HG02884 (cell line): ENCODE measurements around the gene RNF126.
"Not testable (repeated sequence)": the region's sequence is repeated elsewhere in the genome, so short reads cannot be mapped to it uniquely, and the experiment has no call there.

ENCODE experiments used
- ATAC-seq: cut with Tn5 transposase; IDR thresholded peaks from one replicate; pipeline ENCODE4 v1.9.1; 2021; ENCODE audit warnings: mild to moderate bottlenecking, moderate library complexity; ENCODE audit not compliant: unreplicated experiment

Gene RNF126

DNA sequence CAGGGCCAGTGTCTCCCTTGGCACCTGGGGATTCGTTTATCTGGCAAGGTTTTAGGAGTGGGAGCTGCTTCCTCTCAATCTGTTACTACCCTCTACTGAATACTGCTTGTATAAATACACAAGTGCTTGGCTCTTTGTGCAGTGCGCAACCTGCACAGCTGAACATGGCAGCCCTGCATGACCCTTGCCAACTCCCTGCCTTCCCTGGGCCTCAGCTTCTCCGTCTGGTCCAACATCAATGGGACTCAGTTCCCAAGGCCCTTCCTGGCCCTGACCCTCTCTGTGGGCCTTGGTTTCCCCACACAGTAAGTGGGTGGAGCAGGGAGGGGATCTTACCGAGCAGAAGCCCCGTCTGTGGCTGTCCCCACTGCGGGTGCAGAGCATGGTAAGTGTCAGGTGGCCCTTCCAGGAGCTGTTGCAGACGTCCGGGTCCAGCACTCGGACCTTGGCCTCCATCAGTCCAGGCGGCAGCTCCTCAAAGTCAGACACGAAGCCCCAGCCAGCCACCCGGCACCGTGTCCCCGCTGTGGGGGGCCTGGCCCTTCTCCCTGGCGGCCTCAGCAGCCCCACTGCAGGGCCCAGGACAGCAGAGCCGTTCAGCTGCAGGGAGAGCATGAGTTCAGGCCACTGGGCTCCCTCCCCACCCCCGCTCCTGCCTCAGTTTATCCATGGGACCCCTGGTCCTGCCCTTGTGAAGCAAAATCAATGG, 23.7 kb upstream of the RNF126 start:
- no peak for ATAC-seq

- no peak for ATAC-seq
These were observed 22.5 kb upstream of the RNF126 start for GRCh38 chr19:685454-685931.

DNA sequence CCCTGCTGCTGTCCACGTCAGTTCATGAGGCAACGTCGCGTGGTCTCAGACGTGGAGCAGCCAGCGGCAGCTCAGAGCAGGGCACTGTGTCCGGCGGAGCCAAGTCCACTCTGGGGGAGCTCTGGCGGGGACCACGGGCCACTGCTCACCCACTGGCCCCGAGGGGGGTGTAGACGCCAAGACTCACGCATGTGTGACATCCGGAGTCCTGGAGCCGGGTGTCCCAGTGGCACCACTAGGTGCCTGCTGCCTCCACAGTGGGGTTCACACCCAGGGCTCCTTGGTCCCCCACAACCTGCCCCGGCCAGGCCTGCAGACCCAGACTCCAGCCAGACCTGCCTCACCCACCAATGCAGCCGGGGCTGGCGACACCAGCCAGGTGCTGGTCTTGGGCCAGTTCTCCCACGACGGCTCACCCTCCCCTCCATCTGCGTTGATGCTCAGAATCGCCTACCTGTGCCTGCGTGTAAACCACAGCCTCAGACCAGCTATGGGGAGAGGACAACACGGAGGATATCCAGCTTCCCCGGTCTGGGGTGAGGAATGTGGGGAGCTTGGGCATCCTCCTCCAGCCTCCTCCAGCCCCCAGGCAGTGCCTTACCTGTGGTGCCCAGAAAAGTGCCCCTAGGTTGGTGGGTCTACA, 19.8 kb upstream of the RNF126 start:
- ATAC-seq, result no peak

DNA sequence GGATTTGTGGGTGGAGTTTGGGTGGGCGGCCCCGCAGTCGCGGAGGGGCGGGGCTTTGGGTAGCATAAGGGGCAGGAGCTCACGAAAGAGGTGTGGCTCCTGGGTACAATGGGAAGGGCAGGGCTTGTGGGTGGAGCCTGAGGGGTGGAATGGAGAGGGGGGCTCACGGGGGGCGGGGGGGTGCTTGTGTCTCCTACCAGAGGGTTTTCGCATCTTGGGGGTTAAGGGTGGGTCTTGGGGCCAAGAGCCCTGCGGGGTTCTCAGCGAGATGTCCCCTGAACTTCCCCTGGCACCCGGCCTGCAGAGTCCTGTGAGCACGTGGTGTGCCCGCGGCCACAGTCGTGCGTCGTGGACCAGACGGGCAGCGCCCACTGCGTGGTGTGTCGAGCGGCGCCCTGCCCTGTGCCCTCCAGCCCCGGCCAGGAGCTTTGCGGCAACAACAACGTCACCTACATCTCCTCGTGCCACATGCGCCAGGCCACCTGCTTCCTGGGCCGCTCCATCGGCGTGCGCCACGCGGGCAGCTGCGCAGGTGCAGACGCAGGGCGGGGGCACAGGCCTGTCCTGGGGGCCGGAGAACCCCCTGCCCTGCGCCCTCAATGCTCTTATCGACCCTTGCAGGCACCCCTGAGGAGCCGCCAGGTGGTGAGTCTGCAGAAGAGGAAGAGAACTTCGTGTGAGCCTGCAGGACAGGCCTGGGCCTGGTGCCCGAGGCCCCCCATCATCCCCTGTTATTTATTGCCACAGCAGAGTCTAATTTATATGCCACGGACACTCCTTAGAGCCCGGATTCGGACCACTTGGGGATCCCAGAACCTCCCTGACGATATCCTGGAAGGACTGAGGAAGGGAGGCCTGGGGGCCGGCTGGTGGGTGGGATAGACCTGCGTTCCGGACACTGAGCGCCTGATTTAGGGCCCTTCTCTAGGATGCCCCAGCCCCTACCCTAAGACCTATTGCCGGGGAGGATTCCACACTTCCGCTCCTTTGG, 18.3 kb upstream of the RNF126 start:
- ATAC-seq, result no peak

DNA sequence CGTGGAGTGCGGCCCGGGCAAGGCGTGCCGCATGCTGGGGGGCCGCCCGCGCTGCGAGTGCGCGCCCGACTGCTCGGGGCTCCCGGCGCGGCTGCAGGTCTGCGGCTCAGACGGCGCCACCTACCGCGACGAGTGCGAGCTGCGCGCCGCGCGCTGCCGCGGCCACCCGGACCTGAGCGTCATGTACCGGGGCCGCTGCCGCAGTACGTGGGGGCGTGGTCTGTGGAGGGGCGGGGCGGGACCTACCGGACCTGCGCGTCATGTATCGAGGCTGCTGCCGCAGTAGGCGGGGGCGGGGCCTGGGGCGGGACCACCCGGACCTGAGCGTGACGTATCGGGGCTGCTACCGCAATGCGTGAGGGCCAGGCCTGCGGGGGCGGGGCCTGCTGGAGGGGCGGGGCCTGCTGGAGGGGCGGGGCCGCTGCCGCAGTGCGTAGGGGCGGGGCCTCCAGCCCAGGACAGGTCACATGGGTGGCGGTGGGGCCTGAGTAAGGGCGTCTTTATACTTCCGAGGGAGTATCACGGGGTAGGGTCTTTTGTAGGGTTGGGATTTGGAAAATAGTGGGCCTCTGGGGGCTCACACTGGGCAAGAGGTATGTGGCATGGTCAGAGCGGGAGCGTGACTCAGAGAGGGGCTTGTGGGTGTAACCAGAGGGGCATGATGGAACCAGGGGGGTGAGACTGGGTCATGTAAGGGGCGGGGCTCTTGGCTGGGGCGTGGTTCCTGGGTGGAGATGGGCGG, 17.4 kb upstream of the RNF126 start:
- ATAC-seq, result peak; percentile 62

GRCh38 chr19:679418-680286, 16.6 kb upstream of the RNF126 start:
- ATAC-seq, result peak; percentile 20

- ATAC-seq, result no peak
These were observed 15.9 kb upstream of the RNF126 start for GRCh38 chr19:678791-679388.

DNA sequence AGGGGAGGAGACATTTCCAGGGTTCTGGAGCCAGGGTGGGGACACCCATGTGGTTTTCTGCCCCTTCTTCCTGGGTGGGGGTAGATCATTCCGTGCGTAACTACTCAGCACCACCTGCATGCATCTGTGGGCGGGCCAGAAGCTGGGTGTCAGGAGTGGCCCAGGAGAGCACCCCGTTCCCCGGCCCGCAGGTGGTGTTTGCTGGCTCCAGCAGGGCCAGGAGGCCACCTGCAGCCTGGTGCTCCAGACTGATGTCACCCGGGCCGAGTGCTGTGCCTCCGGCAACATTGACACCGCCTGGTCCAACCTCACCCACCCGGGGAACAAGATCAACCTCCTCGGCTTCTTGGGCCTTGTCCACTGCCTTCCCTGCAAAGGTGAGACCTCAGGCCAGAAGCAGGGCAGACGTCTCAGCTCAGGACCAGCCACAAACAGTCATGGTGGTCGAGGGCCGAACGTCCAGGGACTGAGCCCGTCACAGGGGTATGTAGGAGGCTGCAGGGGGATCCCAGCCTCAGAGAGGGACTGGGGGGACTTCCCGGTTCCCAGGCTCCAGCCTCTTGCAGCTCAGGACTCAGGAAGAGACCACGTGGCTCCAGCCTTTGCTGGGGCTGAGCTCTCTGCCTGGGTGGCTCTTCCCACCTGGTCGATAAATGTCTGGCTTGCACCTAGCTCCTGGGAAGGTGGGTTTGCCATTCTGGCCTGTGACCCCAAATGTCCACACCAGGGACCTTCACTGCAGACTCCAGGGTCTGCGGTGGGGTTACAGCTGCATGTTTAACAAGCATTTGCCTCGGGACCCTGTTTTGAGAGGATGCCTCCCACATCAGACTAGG, 14.8 kb upstream of the RNF126 start:
- no peak for ATAC-seq

DNA sequence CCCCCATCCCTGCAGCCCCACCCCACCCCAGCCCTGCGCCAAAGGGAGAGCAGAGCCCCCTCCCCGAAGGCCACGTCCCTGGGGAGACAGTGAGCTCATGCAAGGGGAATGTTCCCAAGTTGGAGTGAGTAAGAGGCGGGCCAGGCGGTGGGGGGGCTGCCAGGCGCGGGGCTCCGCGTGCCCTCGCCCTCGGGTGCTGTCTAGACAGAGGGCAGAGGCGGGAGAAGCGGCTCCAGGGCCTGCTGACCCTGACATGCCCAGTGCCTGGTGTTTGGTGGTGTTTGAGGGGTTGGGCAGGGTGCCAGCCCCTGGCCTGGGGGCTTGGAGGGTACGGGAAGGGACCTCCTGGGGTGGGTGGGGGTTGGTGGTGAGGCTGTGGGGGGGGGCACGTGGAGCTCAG, 14.2 kb upstream of the RNF126 start:
- no peak for ATAC-seq

- ATAC-seq, result no peak
These were observed 13.5 kb upstream of the RNF126 start, which contains the start of gene FSTL3 for GRCh38 chr19:676339-677105. TSS of gene FSTL3 (plus strand) at chr19:676392. CDS start at chr19:676424, 32 bp downstream.

GRCh38 chr19:676007-676338, 13.0 kb upstream of the RNF126 start:
- ATAC-seq, result no peak

GRCh38 chr19:674282-675151, 11.5 kb upstream of the RNF126 start:
- ATAC-seq, result no peak

GRCh38 chr19:670609-671075, 7.6 kb upstream of the RNF126 start:
- no peak for ATAC-seq

- not testable (repeated sequence) for ATAC-seq
These were observed 5.8 kb upstream of the RNF126 start for GRCh38 chr19:668675-669434.

- not testable (repeated sequence) for ATAC-seq
These were observed 4.1 kb upstream of the RNF126 start for GRCh38 chr19:666985-667573.
